ENCODE results near the gene DLL3.

GRCh38 chr19:39539165-39539517, 40.4 kb downstream of the DLL3 start:
- TF ChIP-seq CTCF (IDR thresholded peaks at IDR 0.05; ENCODE audit: low read depth, low read length, missing input control) (no peak), SP1 (IDR thresholded peaks at IDR 0.05) (no peak), REST (IDR thresholded peaks at IDR 0.05) (no peak), JUND (IDR thresholded peaks at IDR 0.05) (no peak), GABPA (IDR thresholded peaks at IDR 0.05 in 1 of 2, conservative IDR thresholded peaks at IDR 0.05 in 1 of 2) (no peak), RAD21 (IDR thresholded peaks at IDR 0.05) (no peak), TAF1 (conservative IDR thresholded peaks at IDR 0.05) (no peak), FOXA1 (IDR thresholded peaks at IDR 0.05) (no peak), ATF3 (IDR thresholded peaks at IDR 0.05) (no peak), EGR1 (IDR thresholded peaks at IDR 0.05; ENCODE audit: low read depth in 2 of 2) (no peak), MAX (IDR thresholded peaks at IDR 0.05) (no peak), RXRA (IDR thresholded peaks at IDR 0.05) (no peak), YY1 (IDR thresholded peaks at IDR 0.05) (no peak), ZBTB33 (IDR thresholded peaks at IDR 0.05) (no peak)

Measured in liver (tissue), 3 donors.